ENCODE results near the gene CD5L. TPM values are rescaled to one million over a fixed set of nuclear protein-coding genes. Genes with fewer than 3 reads are reported as not detected.

The CD5L gene
- total RNA-seq, 1 experiment from 2014 or later = not detected

GRCh38 chr1:157878059-157878458, 36.5 kb upstream of the CD5L start:
- no peaks in the 10 kb centered on the region for H3K79me2 ChIP-seq (ENCODE audit: insufficient read depth, low read length)
- H3K9me2 ChIP-seq (ENCODE audit: insufficient read depth) = no peaks in the 10 kb centered on the region
- H3K27ac ChIP-seq (ENCODE audit: low read depth, low read length) = no peak overlapping the region
- no peak for TF ChIP-seq FOSL1 (IDR thresholded peaks at IDR 0.05; ENCODE audit: low read depth)
- TF ChIP-seq SRF (IDR thresholded peaks at IDR 0.05; ENCODE audit: low read depth) = no peak
- no peak for TF ChIP-seq JUND (IDR thresholded peaks at IDR 0.05)
- no peak for TF ChIP-seq ZNF274 (IDR thresholded peaks at IDR 0.05; ENCODE audit: low read depth, low read length)
- TF ChIP-seq CBX3 (IDR thresholded peaks at IDR 0.05; ENCODE audit: low read depth) = no peak
- no peak for TF ChIP-seq TCF7L2 (IDR thresholded peaks at IDR 0.05; ENCODE audit: borderline replicate concordance, extremely low read depth, insufficient read depth, insufficient read length)
- no peak for TF ChIP-seq SP1 (IDR thresholded peaks at IDR 0.05; ENCODE audit: low read depth)
- TF ChIP-seq EZH2 (IDR thresholded peaks at IDR 0.05) = no peak
- no peak for TF ChIP-seq REST (IDR thresholded peaks at IDR 0.05; ENCODE audit: low read depth)
- TF ChIP-seq CEBPB (IDR thresholded peaks at IDR 0.05; ENCODE audit: low read depth) = no peak
- TF ChIP-seq YY1 (IDR thresholded peaks at IDR 0.05; ENCODE audit: extremely low read depth, insufficient replicate concordance, low read depth, low read length) = no peak
- TF ChIP-seq SIN3A (IDR thresholded peaks at IDR 0.05; ENCODE audit: low read depth) = no peak
- TF ChIP-seq RAD21 (IDR thresholded peaks at IDR 0.05; ENCODE audit: low read depth) = peak; percentile 62
- no peak for TF ChIP-seq POLR2A (IDR thresholded peaks at IDR 0.05; ENCODE audit: borderline replicate concordance, extremely low read depth, insufficient read depth, insufficient read length)
- TF ChIP-seq CTCF (IDR thresholded peaks at IDR 0.05 in 2 of 3, conservative IDR thresholded peaks at IDR 0.05 in 1 of 3; ENCODE audit: borderline replicate concordance in 1 of 3, insufficient read depth in 1 of 3, low read depth in 2 of 3, low read length in 2 of 3) = peak; percentile 51 to 59 (median 55); a peak in 5 of 6 replicates
- no peaks in the 10 kb centered on the region for H3K36me3 ChIP-seq (ENCODE audit: control insufficient read depth in 1 of 2, insufficient read depth in 2 of 2, low read length in 2 of 2)
- H3K4me3 ChIP-seq (replicated peaks in 1 of 2; ENCODE audit: low read depth in 1 of 2, low read length in 2 of 2) = no peak overlapping the region
- BruUV-seq (replicated peaks) = no TSS peak
- intact Hi-C loops (cut with micrococcal nuclease) = loop anchor here (1.0 kb wide), 2 partner anchors 70 to 247 kb away; no protein-coding TSS in a partner anchor
- no peak overlapping the region for H2AFZ ChIP-seq (ENCODE audit: low read depth, low read length, poor library complexity, severe bottlenecking)
- no peak overlapping the region for H3K4me2 ChIP-seq (ENCODE audit: low read length)
- peaks cover 40% of the 10 kb centered on the region for H3K27me3 ChIP-seq (ENCODE audit: insufficient read depth, low read length)
- H3K4me1 ChIP-seq (ENCODE audit: control insufficient read depth in 1 of 2, insufficient read depth in 2 of 2, low read length in 2 of 2) = no peaks in the 10 kb centered on the region
- ChIA-PET POLR2A (no interaction called here), CTCF (interaction anchor here (0.6 to 1.6 kb wide), 10 partner anchors 12 to 247 kb away, joined by 3 to 16 read pairs (median 4); no protein-coding TSS in a partner anchor), RAD21 (ENCODE audit: low non-redundant PET in 1 of 2, low total read pairs in 2 of 2, uncharacterized antibody in 2 of 2, unreplicated experiment in 2 of 2) (interaction anchor here (0.6 to 1.1 kb wide), 3 partner anchors 71 to 244 kb away, joined by 3 to 5 read pairs (median 3); no protein-coding TSS in a partner anchor)
- H3K9me3 ChIP-seq (ENCODE audit: control insufficient read depth in 1 of 2, insufficient read depth in 1 of 2, low read depth in 1 of 2, low read length in 2 of 2) = no peaks in the 10 kb centered on the region
- no peaks in the 10 kb centered on the region for H4K20me1 ChIP-seq (ENCODE audit: insufficient read depth)
- peak; percentile 46 for DNase-seq (ENCODE audit: low read depth, low spot score)
- no peak overlapping the region for H3K9ac ChIP-seq (ENCODE audit: low read length)
- peak; percentile 94 for ATAC-seq

Measured in HCT116 (cell line).